ENCODE results near the gene FXYD7.
"Not testable (repeated sequence)": the region's sequence is repeated elsewhere in the genome, so short reads cannot be mapped to it uniquely, and the experiment has no call there.

Gene FXYD7

GRCh38 chr19:35167251-35168119 is 24.4 kb downstream of the FXYD7 start:
- peak in 1 of 5 experiments; percentile 84 for DNase-seq

- no peak for DNase-seq
Measured at GRCh38 chr19:35168196-35168595, 25.1 kb downstream of the FXYD7 start.

GRCh38 chr19:35169221-35169995 is 26.4 kb downstream of the FXYD7 start:
- DNase-seq, result peak in 1 of 5 experiments; percentile 18

- DNase-seq, result no peak
Measured at GRCh38 chr19:35170359-35171061, 27.5 kb downstream of the FXYD7 start.

GRCh38 chr19:35171730-35172129 is 28.7 kb downstream of the FXYD7 start:
- DNase-seq, result peak in 1 of 5 experiments; percentile 56

GRCh38 chr19:35174226-35174625 is 31.2 kb downstream of the FXYD7 start:
- no peak for DNase-seq

- no peak for DNase-seq
Measured at GRCh38 chr19:35176181-35176570, 33.1 kb downstream of the FXYD7 start.

- no peak for DNase-seq
Measured at GRCh38 chr19:35177377-35178274, 34.6 kb downstream of the FXYD7 start.

- DNase-seq, result no peak
Measured at GRCh38 chr19:35178701-35179100, 35.6 kb downstream of the FXYD7 start.

- no peak for DNase-seq
Measured at GRCh38 chr19:35179830-35180229, 36.8 kb downstream of the FXYD7 start.

GRCh38 chr19:35181387-35181786 is 38.3 kb downstream of the FXYD7 start:
- DNase-seq, result no peak

GRCh38 chr19:35184267-35184666 is 41.2 kb downstream of the FXYD7 start:
- DNase-seq, result no peak

- peak in 1 of 5 experiments; percentile 35 for DNase-seq
Measured at GRCh38 chr19:35184884-35185283, 41.8 kb downstream of the FXYD7 start.

- DNase-seq, result no peak
Measured at GRCh38 chr19:35194012-35194984, 51.2 kb downstream of the FXYD7 start.

- DNase-seq, result no peak
Measured at GRCh38 chr19:35195830-35196229, 52.8 kb downstream of the FXYD7 start.

- DNase-seq, result not testable (repeated sequence)
Measured at GRCh38 chr19:35196861-35197260, 53.8 kb downstream of the FXYD7 start.

GRCh38 chr19:35199481-35199880 is 56.4 kb downstream of the FXYD7 start:
- DNase-seq, result no peak

GRCh38 chr19:35202722-35203688 is 60.0 kb downstream of the FXYD7 start:
- DNase-seq, result no peak
